Body of pancreas (tissue), 4 donors: ENCODE data around the gene SERPINA10. TPM values are rescaled to one million over a fixed set of nuclear protein-coding genes. Genes with fewer than 3 reads are reported as not detected.

Experiments
- ATAC-seq: fragments of 150-250 bp; one replicate; pipeline ENCODE4 v1.9.1; 2016
- DNase-seq, 4 donors: peaks; one replicate each; pipeline ENCODE4 v3.0.0-alpha.2; 2019
- H3K27ac ChIP-seq, 4 donors: fragments of 200-600 bp; sonication (generic); 1 replicate in 3 of 4; 2 replicates in 1 of 4; pipeline versions ENCODE4 v1.5.1 to v1.6.1; 2016 to 2019; ENCODE audit warnings: mild to moderate bottlenecking in 1 of 4, mixed read lengths in 1 of 4, moderate library complexity in 1 of 4
- H3K27me3 ChIP-seq, 2 donors: fragments of 200-600 bp; sonication (generic); one replicate each; pipeline ENCODE4 v1.6.0; 2016; ENCODE audit warnings: mild to moderate bottlenecking in 1 of 2
- H3K36me3 ChIP-seq, 2 donors: fragments of 200-600 bp; sonication (generic); replicated peaks in 1 of 2; 2 replicates each; pipeline ENCODE4 v1.5.1; 2016; ENCODE audit warnings: low read depth in 2 of 2; ENCODE audit not compliant: insufficient read depth in 1 of 2
- H3K4me1 ChIP-seq: fragments of 200-600 bp; sonication (generic); one replicate; pipeline ENCODE4 v1.6.0; 2016
- H3K4me3 ChIP-seq, 2 donors: fragments of 200-600 bp; sonication (generic); 1 replicate in 1 of 2; 2 replicates in 1 of 2; pipeline ENCODE4 v1.5.1; 2016 to 2019
- H3K9me3 ChIP-seq, 3 donors: fragments of 200-600 bp; sonication (generic); 1 replicate in 2 of 3; 2 replicates in 1 of 3; pipeline ENCODE4 v1.5.1; 2016
- CTCF ChIP-seq, 7 experiments: fragments of 450-650 bp in 4 of 7; fragments of 200-600 bp in 3 of 7; sonication (generic) in 3 of 7; IDR thresholded peaks; one replicate each; pipeline ENCODE4 v1.5.1; 2016 to 2019; ENCODE audit warnings: antibody characterized with exemption in 7 of 7
- POLR2A ChIP-seq, 3 donors: fragments of 450-650 bp; IDR thresholded peaks; one replicate each; pipeline ENCODE4 v1.6.1; 2016; ENCODE audit warnings: antibody characterized with exemption in 3 of 3, mild to moderate bottlenecking in 2 of 3
- WGBS, 2 donors: methylation state at CpG; one replicate each; pipeline ENCODE4 v1.1.5; 2017; 5-methylcytosine and 5-hydroxymethylcytosine counted together
- intact Hi-C: fragments of 100-400 bp; cut with DNase I; formaldehyde crosslinking; loops from one replicate; pipeline ENCODE4 v1.15.1; 2023
- total RNA-seq, 2 donors: library from RNA; depleted of rRNA; stranded (reverse); fragments of >200 nt; gene quantifications; one replicate each; pipeline ENCODE4 v1.1.0, GENCODE V29; 2016

SERPINA10 gene
- total RNA-seq, 2 donors from 2014 or later: 3.0 TPM; not detected in 1

GRCh38 chr14:94310248-94310647, 17.2 kb upstream of the SERPINA10 start:
- 67 to 85% methylated on average over 2 to 3 of the region's 3 CpGs for WGBS, 2 donors
- Histone ChIP-seq H3K36me3 (peaks cover 0 to 6% of the 10 kb centered on the region in 2 donors), H3K4me3 (no peak overlapping the region), H3K4me1 (no peaks in the 10 kb centered on the region), H3K9me3 (no peaks in the 10 kb centered on the region), H3K27ac (no peak overlapping the region), H3K27me3 (no peaks in the 10 kb centered on the region)
- ATAC-seq (no peak), DNase-seq (no peak)
- no peak for TF ChIP-seq POLR2A (IDR thresholded peaks at IDR 0.05)
- no peak for TF ChIP-seq CTCF (IDR thresholded peaks at IDR 0.05)
- intact Hi-C loops: no loop called here

DNA sequence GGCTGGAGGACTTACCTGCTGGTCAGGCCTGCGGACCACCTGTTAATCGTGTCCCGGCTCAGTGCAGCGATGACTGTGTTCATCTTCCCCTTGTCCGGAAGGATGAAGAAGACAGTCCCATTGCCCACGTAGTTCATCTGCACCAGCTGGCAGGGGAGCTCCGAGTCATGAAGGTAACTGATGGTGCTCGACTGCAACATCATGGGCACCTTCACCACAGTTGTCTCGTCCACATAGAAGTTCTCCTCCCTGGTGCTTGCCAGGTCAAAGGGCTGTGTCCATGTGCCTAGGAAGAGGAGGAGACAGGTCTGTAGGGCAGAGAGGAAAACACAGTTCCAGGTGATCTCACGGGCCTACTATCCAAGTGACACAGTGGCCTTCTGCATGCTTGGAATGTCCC, 16.7 kb upstream of the SERPINA10 start:
- ATAC-seq (no peak), DNase-seq (no peak)
- Histone ChIP-seq H3K36me3 (peaks cover 0 to 6% of the 10 kb centered on the region in 2 donors), H3K27ac (no peak overlapping the region), H3K9me3 (no peaks in the 10 kb centered on the region), H3K27me3 (no peaks in the 10 kb centered on the region), H3K4me3 (no peak overlapping the region), H3K4me1 (no peaks in the 10 kb centered on the region)
- TF ChIP-seq POLR2A (IDR thresholded peaks at IDR 0.05): no peak
- no peak for TF ChIP-seq CTCF (IDR thresholded peaks at IDR 0.05)
- 72 to 79% methylated on average over 2 to 10 of the region's 10 CpGs for WGBS, 2 donors
- intact Hi-C loops: no loop called here

DNA sequence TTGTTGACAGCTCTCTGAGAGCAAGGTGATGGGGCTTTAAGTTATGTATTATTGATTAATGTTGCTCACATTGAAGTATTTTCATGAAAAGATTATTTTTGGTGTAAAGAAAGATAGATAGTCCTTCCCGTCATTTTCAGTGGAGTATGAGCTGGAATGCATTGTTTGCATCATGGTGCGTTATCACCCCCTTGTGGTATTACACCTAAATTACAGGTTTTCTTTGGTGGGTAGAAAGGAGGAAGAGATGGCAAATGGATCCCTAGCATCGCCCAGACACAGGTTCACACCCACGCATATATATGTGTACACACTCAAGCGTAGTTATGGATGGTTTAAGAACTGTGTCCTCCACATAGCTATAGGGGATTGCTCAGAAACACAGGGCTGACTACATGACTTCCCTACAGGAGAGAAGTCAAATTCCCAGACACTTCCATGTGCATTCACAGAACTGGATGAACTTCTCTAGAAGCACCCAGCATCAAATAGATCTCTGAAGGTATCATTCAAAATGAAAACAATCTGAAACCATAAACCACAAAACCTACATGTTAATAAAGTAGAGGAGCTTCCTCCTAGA, 14.4 kb upstream of the SERPINA10 start:
- intact Hi-C loops: no loop called here
- Histone ChIP-seq H3K4me3 (no peak overlapping the region), H3K4me1 (no peaks in the 10 kb centered on the region), H3K27me3 (no peaks in the 10 kb centered on the region), H3K27ac (no peak overlapping the region), H3K36me3 (peaks cover 0 to 6% of the 10 kb centered on the region in 2 donors), H3K9me3 (no peaks in the 10 kb centered on the region)
- WGBS, 2 donors: 26 to 43% methylated on average over 5 of the region's 5 CpGs
- no peak for DNase-seq
- no peak for TF ChIP-seq CTCF (IDR thresholded peaks at IDR 0.05)
- ATAC-seq: no peak

GRCh38 chr14:94306047-94306978, 13.2 kb upstream of the SERPINA10 start:
- Histone ChIP-seq H3K27ac (no peak overlapping the region), H3K36me3 (peaks cover 0 to 6% of the 10 kb centered on the region in 2 donors), H3K4me3 (no peak overlapping the region), H3K9me3 (no peaks in the 10 kb centered on the region), H3K27me3 (no peaks in the 10 kb centered on the region), H3K4me1 (no peaks in the 10 kb centered on the region)
- DNase-seq: no peak
- intact Hi-C loops: no loop called here
- TF ChIP-seq POLR2A (IDR thresholded peaks at IDR 0.05) (no peak), CTCF (IDR thresholded peaks at IDR 0.05) (no peak)
- WGBS, 2 donors: 60 to 68% methylated on average over 12 of the region's 12 CpGs
- ATAC-seq: no peak
